SU-DHL-6 (cell line): Measurements from ENCODE around the gene MICAL3.

Experiments
- EZH2phosphoT487 ChIP-seq: fragments of 200-600 bp; sonication (generic), shearing (Covaris generic); conservative IDR thresholded peaks from 2 replicates; pipeline ENCODE4 v1.6.1; 2018; ENCODE audit warnings: mild to moderate bottlenecking, antibody characterized with exemption, low read length, moderate library complexity, mixed read lengths
- TF ChIP-seq, protein P1 (sequence below): fragments of 200-600 bp; sonication (generic); IDR thresholded peaks from one replicate; pipeline ENCODE4 v1.5.1; 2017; ENCODE audit warnings: antibody characterized with exemption, mild to moderate bottlenecking, low read length, moderate library complexity; ENCODE audit not compliant: insufficient read depth, poor library complexity, severe bottlenecking

DNA sequence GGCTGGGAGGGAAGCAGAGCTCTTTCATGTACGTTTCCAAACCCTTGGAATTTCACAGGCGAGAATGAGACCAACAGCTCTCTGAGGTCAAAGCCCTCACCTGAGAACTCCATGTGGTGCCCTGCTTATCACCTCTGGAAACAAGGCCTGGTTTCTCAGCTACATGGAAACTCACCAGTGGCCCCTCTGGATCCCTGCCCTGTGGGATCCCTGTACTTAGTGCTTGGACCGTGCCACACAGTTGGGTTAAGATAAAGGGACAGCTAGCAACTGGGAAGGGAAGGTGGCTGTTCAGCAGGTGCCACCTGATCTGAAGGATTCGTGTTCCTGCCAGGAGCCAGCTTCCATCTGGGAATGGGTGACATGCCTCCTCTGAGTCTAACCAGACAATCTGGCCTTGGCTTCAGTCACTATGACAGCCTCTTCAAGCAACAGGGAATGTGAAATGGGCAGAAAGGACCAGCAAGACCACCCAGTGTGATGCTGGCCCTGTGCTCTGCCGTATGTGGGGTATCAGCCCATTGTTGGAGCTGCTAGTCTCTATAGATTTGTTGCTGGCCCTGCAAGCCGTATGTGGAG, 195.8 kb downstream of the MICAL3 start:
- TF ChIP-seq, protein P1, sequence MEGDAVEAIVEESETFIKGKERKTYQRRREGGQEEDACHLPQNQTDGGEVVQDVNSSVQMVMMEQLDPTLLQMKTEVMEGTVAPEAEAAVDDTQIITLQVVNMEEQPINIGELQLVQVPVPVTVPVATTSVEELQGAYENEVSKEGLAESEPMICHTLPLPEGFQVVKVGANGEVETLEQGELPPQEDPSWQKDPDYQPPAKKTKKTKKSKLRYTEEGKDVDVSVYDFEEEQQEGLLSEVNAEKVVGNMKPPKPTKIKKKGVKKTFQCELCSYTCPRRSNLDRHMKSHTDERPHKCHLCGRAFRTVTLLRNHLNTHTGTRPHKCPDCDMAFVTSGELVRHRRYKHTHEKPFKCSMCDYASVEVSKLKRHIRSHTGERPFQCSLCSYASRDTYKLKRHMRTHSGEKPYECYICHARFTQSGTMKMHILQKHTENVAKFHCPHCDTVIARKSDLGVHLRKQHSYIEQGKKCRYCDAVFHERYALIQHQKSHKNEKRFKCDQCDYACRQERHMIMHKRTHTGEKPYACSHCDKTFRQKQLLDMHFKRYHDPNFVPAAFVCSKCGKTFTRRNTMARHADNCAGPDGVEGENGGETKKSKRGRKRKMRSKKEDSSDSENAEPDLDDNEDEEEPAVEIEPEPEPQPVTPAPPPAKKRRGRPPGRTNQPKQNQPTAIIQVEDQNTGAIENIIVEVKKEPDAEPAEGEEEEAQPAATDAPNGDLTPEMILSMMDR, result no peak
- no peak for TF ChIP-seq EZH2phosphoT487
